ENCODE measurements around the gene DPYD.

DPYD gene

GRCh38 chr1:97920832-97921571 is at the start of gene DPYD:
Gene DPYD (minus strand): TSS chr1:97921034. CDS start chr1:97920922, 112 bp downstream.
- DNase-seq (ENCODE audit: low read depth): peak; percentile 76

DNA sequence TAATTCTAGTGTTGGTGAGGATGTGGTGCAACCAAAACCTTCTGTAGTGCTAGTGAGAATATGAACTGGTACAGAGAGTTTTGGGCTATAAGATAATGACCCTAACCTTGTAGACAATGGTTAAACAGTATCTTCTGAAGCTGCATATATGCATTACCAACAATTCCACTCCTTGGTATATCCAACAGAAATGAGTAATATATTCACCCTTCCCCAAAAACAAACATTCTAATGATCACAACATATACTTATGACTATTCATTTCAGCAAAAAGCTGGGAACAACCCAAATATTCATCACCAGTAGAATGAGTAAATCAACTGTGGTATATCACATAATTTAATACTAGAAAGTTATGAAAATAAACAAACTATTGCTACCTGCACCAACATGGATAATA is 39.6 kb upstream of the DPYD start:
- no peak for DNase-seq (ENCODE audit: low read depth)

DNA sequence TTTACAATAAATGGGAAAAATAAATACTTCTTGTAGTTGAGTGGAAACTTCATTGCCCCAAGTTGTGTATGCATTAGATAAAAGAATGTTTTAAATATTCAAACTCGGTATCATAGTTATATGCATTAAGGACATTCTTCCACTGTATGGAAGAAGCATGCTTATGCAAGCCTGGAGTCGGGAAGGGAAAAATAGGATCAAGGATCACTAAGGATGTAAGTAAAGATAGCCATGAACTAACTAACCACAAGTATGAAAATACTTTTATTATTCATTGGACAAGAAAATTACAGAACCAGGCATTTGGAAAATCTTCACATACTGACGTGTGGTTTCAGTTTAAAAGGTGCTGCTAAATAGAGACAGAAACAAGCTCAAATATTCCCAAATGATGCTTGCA is 26.9 kb upstream of the DPYD start:
- DNase-seq (ENCODE audit: low read depth): no peak

DNA sequence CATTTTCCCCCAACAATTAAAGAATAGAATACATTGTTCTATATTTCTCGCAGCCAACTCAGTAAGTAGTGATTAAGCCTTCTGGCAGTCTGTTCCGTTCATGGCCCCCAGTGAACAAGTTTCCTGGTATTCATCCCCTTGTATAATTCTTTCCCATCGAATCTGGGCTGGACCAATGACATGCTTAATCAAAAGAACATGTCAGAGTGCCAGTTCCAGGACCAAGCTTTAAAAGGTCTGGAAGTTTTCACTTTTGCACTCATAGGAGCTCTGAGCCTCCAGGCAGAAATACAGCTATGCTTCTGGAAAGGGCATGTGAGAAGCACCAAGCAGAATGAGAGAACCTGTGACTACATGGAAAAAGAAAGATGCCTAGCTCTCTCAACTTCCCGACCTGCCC is 22.5 kb upstream of the DPYD start:
- DNase-seq (ENCODE audit: low read depth): peak; percentile 81

- DNase-seq (ENCODE audit: low read depth): no peak
Observed at GRCh38 chr1:97942161-97943123, 21.6 kb upstream of the DPYD start.

- peak; percentile 13 for DNase-seq (ENCODE audit: low read depth)
Observed at GRCh38 chr1:97938285-97938642, 17.4 kb upstream of the DPYD start.

DNA sequence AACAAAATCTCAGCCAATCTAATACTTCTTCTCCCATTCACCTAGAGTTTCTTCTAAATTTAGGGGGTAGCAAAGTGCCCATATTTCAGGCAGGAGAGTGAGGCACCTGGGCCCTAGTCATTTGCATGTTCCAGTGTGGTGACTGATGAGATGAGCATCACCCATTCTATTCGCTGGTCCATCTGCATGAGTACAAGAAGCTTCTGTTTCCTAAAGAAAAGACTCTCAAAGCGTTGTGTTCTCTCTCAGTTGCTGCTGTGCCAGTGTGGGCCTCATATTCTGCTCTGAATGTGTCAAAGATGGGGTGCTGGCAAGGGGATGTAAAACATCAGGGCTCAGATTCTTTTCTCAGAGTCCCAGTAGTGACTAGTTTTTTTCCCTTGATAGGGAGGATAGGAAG is 16.1 kb upstream of the DPYD start:
- DNase-seq (ENCODE audit: low read depth): no peak

DNA sequence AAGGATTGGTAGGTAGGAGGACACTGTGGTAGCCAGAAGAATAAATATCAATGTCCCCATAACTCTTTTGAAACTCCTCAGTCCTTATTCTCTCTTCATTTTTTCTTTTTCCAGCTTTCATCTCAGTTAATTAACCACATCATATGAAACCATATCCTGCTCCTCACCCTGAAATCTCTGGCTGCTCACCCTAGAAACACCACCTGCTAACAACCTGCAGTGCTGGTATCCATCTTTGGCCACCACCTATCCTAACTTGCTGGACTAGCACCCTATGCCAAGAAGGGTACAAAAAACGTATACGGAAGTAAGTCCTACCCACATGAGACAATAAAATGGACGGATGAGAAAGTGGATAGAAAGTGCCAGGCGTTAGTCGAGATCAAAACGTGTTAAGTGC is 13.7 kb upstream of the DPYD start:
- no peak for DNase-seq (ENCODE audit: low read depth)

DNA sequence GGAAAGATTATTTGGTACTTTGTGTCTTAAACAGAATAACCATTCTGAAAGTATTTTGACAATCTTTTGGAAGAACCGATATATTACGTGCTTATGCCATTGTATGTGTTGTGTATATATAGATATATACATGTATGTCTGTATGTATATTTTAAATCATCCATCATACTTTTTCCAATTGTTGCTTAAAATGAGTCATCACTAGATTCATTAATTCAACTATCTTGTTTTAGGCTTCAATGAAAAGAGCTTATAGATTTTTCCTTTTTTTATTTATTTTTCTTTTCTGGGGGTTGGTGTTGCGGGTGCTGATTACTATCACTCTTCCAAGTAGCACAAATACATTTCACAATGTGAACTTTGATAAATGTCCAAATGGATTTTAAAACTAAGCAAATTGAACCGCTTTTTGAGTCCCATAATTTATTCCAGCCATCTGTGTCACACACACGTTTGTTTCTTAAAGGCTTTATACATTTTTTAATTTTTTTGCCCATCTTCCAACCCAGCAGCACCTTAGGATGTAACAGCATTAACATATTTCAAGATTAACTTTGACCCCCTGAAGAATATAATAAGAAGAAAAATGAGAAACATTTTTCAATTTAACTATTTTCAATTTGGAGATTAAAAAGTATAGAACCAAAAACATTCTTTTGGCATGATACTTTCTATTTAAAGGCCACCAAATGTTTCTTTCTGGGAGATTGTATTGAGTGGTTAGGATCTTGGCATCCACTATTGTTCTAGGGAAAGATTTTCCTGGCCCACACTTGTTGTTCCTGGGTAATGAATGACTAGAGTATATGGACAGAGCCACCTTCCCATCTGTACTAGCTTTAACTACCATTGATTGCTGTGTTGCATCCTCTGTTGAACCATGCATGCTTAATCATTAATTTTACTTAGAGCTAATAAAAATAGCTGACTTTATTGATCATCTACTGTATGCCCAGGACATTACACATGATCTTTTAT is 9.3 kb upstream of the DPYD start:
- no peak for DNase-seq (ENCODE audit: low read depth)

GRCh38 chr1:97926017-97926708 is 5.3 kb upstream of the DPYD start:
- DNase-seq (ENCODE audit: low read depth): no peak

GRCh38 chr1:97925151-97925550 is 4.3 kb upstream of the DPYD start:
- no peak for DNase-seq (ENCODE audit: low read depth)

GRCh38 chr1:97923811-97924210 is 3.0 kb upstream of the DPYD start:
- no peak for DNase-seq (ENCODE audit: low read depth)

DNA sequence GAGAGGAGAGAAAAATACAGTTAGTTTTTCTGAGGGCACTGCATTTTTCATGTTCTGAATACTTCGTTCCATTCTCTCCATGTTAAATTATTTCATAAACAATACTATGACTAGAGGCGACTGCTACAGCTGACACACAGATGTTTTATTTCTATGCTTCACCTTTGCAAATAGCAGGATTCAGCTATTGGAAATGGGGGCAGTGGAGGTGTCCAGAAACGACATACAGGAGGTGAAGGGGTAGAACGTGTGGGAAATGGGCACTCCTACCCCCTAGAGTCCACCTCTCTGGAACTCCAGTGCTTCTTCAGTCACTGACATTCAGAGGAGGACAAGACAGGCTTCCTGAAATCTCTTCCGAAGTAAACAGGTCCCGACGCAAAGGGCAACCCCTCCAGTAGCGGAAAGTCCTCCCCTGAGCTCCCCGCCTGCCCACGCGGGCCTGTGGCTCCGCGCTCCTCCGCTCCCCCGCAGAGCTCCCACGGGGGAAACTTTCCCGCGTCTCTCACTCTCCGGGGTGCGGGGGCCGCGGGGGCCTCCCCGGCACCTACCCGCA is 480 bp downstream of the DPYD start:
- DNase-seq (ENCODE audit: low read depth): no peak

- DNase-seq (ENCODE audit: low read depth): no peak
Observed at GRCh38 chr1:97919585-97920261, 1.1 kb downstream of the DPYD start.

- DNase-seq (ENCODE audit: low read depth): no peak
Observed at GRCh38 chr1:97918961-97919360, 1.9 kb downstream of the DPYD start.

DNA sequence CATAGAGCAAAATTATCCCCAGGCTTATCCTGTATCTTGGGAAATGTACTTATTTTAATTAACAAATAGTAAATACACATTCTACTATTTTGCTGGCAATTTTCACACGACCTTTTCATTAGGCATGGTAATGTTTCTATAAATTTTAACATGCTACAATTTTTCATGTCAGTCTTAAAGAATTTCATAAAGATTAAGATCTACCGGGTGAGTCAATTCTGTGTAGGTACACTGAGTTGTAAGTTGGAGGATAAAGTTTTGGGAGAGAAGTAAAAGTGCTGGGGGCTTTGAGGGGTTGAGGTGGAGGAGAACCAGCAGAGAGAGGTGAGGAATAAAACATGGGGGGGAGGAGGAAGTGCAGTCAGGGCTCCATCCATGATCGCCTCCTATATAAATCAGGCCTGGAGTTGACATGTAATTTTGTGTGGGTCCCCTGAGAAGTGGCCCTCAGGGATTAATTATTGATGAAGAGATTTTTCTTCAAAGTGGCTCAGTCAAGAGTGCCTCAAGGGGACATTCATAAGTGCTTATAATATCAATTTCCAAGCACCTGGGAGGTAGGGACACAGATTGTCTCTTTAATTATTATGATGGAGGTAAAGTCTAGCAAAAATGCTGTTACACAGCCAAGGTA is 7.2 kb downstream of the DPYD start:
- no peak for DNase-seq (ENCODE audit: low read depth)

DNA sequence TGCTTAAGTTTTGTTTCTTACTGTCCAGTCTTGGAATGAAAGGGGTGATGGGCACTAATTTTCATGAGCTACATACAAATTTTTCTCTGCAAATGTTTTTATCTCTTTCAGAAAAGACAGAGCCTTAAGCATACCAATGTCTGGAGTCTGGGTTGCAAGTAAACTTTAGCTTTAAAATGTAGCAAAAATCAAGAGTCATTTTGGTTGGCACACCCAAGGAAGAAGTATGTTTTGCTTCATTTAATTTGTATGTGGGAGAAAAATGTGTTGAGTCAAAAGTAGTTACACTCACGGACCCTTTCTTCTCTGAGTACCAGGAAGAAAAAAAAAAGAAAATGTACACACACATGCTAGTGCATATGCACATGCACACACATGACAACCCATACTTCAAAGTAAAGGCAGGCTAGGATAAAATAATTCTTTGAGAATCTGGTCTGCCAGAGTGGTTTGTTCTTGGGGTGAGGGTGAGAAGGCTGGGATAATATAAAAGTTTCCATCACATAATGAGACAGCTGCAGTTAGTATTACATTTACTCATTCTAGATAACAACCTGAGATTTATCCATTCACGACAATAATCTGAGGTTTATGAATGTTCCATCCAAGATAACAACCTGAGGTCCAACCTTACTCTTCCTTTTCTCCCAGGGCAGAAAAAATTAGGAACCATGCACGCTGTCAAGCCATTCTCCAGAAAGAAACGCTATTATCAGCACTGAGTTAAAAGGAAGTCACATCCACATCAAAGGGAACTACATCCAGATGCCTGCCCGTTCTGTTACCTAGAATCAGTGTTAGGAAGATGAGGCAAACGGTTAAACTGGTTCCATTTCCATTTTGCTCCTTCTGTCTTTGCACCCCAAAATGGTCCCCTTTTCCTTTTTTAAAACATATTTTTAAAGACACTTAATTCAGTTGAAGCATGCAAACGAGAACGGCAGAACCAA is 9.3 kb downstream of the DPYD start:
- DNase-seq (ENCODE audit: low read depth): no peak

- no peak for DNase-seq (ENCODE audit: low read depth)
Observed at GRCh38 chr1:97909266-97909665, 11.6 kb downstream of the DPYD start.

- no peak for DNase-seq (ENCODE audit: low read depth)
Observed at GRCh38 chr1:97907886-97908285, 12.9 kb downstream of the DPYD start.
